Measurements from ENCODE around the gene TPRG1. TPM values are rescaled to one million over a fixed set of nuclear protein-coding genes. Genes with fewer than 3 reads are reported as not detected.
A peak's percentile ranks its signal among the peaks of the same experiment; 100 is the strongest.
"Not testable (repeated sequence)": the region's sequence is repeated elsewhere in the genome, so short reads cannot be mapped to it uniquely, and the experiment has no call there.

TPRG1 gene
- total RNA-seq, 1 donor from 2014 or later, result under 0.01 TPM

GRCh38 chr3:189308608-189309007, 136.8 kb downstream of the TPRG1 start:
- no peak for DNase-seq (ENCODE audit: low read depth in 2 of 2)

DNA sequence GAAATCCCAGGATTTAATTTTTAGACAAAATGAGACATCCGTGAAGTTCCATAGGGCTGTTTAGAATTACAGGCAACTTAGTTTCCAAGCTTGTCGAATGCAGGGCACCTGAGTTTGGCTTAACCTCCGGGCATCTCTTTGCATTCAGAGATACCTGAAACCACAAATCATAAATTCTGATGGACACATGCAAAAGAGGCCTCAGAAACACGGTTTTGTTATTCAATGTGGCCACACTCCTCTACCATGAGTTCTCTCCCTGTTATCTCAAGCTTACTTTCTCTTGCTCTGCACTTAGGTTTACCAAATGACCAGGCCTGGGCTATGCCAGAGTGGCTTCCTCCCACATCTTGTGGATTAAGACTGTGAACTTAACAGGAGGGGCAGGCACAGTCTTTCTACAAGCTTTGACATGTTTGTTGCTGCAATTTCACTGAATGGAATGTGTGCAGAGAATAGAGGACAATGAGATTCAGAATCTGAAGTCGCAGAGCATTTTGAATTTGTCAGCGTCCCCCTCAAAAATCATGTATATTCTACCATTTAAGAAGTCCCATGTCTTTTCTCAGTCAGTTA, 137.7 kb downstream of the TPRG1 start:
- no peak for DNase-seq (ENCODE audit: low read depth in 2 of 2)

DNA sequence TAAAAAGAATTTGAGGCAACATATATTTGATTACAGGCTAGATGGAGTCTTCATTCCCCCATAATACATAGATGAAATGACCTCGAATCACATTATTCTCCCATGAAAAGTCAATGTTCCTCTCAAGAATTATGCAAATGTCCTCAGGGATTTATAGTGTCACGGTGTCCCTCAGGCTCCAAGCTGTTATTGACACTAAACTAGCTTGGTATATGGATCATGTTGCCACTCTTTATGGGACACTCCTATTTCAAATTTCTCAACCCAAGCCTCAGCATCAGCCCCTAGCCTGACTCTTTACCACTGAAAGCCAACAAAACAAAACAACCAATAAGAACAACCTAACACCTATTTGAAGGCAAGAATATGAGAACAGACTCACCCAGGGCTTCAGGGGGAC, 139.8 kb downstream of the TPRG1 start:
- no peak for DNase-seq (ENCODE audit: low read depth in 2 of 2)

GRCh38 chr3:189312866-189313265, 141.1 kb downstream of the TPRG1 start:
- DNase-seq (ENCODE audit: low read depth in 2 of 2), result no peak

- no peak for DNase-seq (ENCODE audit: low read depth in 2 of 2)
Measured at GRCh38 chr3:189316296-189317019, 144.7 kb downstream of the TPRG1 start.

GRCh38 chr3:189317911-189318310, 146.1 kb downstream of the TPRG1 start:
- no peak for DNase-seq (ENCODE audit: low read depth in 2 of 2)

- DNase-seq (ENCODE audit: low read depth in 2 of 2), result no peak
Measured at GRCh38 chr3:189320511-189320910, 148.7 kb downstream of the TPRG1 start.

DNA sequence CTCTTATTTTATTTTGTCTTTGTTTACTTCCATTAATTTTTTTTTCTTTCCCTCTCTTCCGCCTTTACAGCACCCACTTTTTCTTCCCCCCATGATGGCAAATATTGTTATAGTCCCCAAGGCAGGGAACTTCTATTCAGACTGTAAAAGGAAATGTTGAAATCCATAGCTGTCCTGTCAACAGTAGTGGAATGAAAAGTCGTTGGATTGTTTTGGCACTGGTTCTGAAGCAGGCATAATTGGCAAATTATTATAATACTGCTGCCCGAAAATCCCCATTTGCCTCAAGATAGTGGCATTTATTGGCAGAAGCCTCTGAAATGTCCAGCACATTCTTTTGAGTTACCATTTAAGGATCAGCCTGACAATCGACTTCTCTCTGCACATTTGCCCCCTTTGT, 150.6 kb downstream of the TPRG1 start:
- no peak for DNase-seq (ENCODE audit: low read depth in 2 of 2)

GRCh38 chr3:189324538-189325138, 152.9 kb downstream of the TPRG1 start:
- DNase-seq (ENCODE audit: low read depth in 2 of 2), result peak in 1 of 2 donors; percentile 66

DNA sequence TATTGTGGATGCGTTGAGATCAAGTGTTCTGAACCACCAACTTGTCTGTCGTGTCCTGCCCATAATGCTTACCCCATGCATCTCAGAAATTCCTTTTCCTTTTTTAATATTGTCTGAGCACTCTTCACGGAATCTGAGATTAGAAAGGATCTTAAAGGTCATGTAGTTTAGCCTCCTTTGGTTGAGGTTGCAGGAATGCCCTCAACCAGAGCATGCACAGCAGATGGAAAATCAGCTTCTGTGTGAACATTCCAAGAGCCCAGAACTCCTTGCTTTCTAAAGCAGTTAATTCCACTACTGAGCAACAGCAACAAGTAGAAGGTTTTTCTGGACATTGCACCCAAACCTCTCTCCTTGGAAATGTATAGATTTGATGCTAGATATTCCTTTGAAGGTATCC, 153.7 kb downstream of the TPRG1 start:
- no peak for DNase-seq (ENCODE audit: low read depth in 2 of 2)

DNA sequence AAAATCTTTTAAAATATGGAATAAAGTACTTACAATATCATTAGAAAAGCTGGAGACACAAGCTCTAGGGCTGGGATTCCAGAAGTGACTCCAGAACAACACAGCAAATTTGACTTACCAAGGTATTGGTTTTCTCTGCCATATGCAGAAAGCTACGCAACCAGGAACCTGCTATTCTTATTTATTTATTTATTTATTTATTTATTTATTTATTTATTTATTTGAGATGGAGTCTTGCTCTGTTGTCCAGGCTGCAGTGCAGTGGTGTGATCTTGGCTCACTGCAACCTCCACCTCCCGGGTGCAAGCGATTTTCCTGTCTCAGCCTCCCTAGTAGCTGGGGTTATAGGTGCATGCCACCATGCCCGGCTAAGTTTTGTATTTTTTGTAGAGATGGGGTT, 157.9 kb downstream of the TPRG1 start:
- not testable (repeated sequence) for DNase-seq (ENCODE audit: low read depth in 2 of 2)

GRCh38 chr3:189330066-189330465, 158.3 kb downstream of the TPRG1 start:
- no peak for DNase-seq (ENCODE audit: low read depth in 2 of 2)

- DNase-seq (ENCODE audit: low read depth in 2 of 2), result no peak
Measured at GRCh38 chr3:189331002-189331418, 159.2 kb downstream of the TPRG1 start.

DNA sequence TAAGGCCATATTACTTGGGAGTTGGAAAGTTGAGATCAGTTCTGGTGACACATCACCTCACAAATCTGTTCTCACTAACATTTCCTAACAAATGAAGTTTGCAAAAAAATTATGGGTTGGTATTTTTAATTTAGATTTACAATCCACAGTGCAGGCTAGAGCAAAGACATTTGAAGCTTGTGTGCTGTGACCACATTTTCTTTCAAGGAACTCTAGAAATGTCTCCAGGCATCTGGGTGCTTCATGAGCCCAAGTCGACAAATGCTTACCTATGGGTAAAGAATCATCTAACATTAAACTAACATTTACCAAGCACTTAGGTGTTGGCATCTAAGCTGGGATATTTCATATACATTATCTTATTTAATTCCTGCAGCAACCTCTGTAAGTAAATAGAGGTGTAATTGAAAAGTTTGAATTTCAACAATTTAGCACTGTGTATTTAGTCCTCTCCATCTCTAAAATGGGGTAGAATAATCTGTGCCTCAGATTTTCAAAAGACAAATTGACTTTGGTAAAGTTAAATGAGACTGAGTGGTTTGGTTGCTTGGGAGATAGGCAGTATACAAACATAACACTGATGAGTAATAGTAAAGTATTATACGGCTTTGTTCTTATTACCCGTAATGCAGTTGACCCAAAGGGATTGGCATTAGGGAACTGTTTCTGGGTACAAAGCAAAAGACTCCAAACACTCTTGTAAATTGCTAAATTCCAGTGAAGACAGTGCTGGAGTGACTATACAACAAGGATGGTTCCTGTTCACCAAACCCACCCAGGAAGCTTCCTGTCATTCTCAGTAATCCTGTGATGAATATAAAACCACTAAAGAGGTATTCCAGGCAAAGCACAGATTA, 162.5 kb downstream of the TPRG1 start:
- no peak for DNase-seq (ENCODE audit: low read depth in 2 of 2)

DNA sequence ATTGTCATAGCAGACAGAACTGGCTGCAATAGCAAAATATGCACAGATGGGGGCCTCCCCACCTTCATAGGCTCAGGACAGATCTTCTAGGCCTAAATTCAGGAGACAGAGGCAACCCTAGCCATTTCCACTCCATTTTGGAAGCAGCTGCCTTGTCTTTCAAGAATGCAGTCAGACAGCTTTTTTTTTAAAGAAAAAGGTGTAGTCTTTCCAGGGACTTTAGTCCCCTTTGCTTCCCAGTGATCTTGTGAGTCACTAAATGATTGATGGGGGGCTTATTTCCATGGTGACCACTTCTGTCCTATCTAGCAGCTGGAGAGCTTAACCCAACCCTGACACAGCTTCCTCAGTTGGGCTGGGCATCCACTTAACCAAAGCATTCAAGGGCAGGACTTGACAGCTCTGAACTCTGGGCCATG, 165.9 kb downstream of the TPRG1 start:
- DNase-seq (ENCODE audit: low read depth in 2 of 2), result no peak

DNA sequence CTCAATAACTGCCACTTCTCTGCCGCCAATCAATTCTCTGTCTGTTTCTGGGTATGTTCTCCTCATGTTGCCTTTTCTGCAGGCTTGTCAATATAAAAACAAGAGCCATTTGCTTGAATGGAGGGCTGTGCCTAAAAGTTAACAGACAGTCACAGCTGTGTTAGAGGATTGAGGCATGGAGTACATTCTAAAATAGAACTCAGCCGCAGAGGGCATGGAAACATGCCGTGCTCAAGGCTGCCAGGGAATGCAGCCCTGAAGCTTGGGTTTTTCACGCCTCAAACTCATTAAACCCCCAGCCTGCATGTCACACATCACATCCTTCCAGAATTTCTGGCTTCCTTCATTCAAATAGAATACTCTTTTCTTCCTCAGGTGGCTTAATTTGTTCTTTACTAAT, 166.6 kb downstream of the TPRG1 start:
- DNase-seq (ENCODE audit: low read depth in 2 of 2), result no peak

GRCh38 chr3:189339996-189340395, 168.2 kb downstream of the TPRG1 start:
- DNase-seq (ENCODE audit: low read depth in 2 of 2), result no peak

GRCh38 chr3:189340680-189341460, 169.1 kb downstream of the TPRG1 start:
- no peak for DNase-seq (ENCODE audit: low read depth in 2 of 2)

- DNase-seq (ENCODE audit: low read depth in 2 of 2), result no peak
Measured at GRCh38 chr3:189342811-189343210, 171.0 kb downstream of the TPRG1 start.

DNA sequence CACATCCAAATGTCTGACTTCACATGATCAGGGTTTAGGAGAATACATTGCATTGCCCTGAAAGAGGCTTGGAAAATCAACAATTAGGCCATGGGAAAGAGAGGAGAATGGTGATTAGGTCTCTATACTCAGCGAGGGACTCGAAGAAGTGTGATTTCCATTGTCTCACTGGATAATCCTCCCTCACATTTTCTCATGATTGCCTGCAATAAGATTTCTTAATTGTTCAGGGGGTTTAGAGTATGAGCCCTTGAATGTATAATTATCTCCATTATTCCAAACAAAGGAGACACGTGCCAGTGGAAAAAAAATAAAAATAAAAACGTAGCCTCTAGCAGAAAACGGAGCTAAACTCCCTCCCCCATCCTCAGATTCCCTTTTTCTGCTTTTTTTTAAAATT, 173.2 kb downstream of the TPRG1 start:
- DNase-seq (ENCODE audit: low read depth in 2 of 2), result no peak

- no peak for DNase-seq (ENCODE audit: low read depth in 2 of 2)
Measured at GRCh38 chr3:189349772-189350171, 178.0 kb downstream of the TPRG1 start.

All from lung microvascular endothelial cell (primary cell).